ENCODE data around the gene ROBO1.

Gene ROBO1

GRCh38 chr3:79257791-79258190 lies 510.0 kb downstream of the ROBO1 start:
- no peak overlapping the region for H3K9ac ChIP-seq
- no peak overlapping the region for H2AFZ ChIP-seq (ENCODE audit: low read depth)
- no peaks in the 10 kb centered on the region for H3K4me1 ChIP-seq (ENCODE audit: low read depth, poor library complexity, severe bottlenecking)
- H3K27ac ChIP-seq = no peak overlapping the region
- H4K20me1 ChIP-seq (ENCODE audit: insufficient read depth) = no peaks in the 10 kb centered on the region
- H3K4me2 ChIP-seq = no peak overlapping the region
- TF ChIP-seq CTCF (conservative IDR thresholded peaks at IDR 0.05; ENCODE audit: low read depth, low read length) = no peak
- H3K4me3 ChIP-seq (IDR thresholded peaks at IDR 0.05; ENCODE audit: insufficient read depth, low read depth, low read length) = no peak overlapping the region
- no peaks in the 10 kb centered on the region for H3K36me3 ChIP-seq (ENCODE audit: insufficient read depth)
- no peaks in the 10 kb centered on the region for H3K79me2 ChIP-seq (ENCODE audit: insufficient read depth, low read depth)
- H3K27me3 ChIP-seq (ENCODE audit: insufficient read depth, low read depth) = no peaks in the 10 kb centered on the region

- no peak for TF ChIP-seq CTCF (conservative IDR thresholded peaks at IDR 0.05; ENCODE audit: low read depth, low read length)
- Histone ChIP-seq H2AFZ (ENCODE audit: low read depth) (no peak overlapping the region), H3K4me3 (IDR thresholded peaks at IDR 0.05; ENCODE audit: insufficient read depth, low read depth, low read length) (no peak overlapping the region), H3K4me1 (ENCODE audit: low read depth, poor library complexity, severe bottlenecking) (no peaks in the 10 kb centered on the region), H3K27me3 (ENCODE audit: insufficient read depth, low read depth) (no peaks in the 10 kb centered on the region), H3K4me2 (no peak overlapping the region), H4K20me1 (ENCODE audit: insufficient read depth) (no peaks in the 10 kb centered on the region), H3K27ac (no peak overlapping the region), H3K9ac (no peak overlapping the region), H3K36me3 (ENCODE audit: insufficient read depth) (no peaks in the 10 kb centered on the region), H3K79me2 (ENCODE audit: insufficient read depth, low read depth) (no peaks in the 10 kb centered on the region)
Observed at GRCh38 chr3:79255702-79256101, 512.1 kb downstream of the ROBO1 start.

- Histone ChIP-seq H3K4me3 (IDR thresholded peaks at IDR 0.05; ENCODE audit: insufficient read depth, low read depth, low read length) (no peak overlapping the region), H3K27me3 (ENCODE audit: insufficient read depth, low read depth) (no peaks in the 10 kb centered on the region), H3K9ac (no peak overlapping the region), H3K36me3 (ENCODE audit: insufficient read depth) (no peaks in the 10 kb centered on the region), H3K4me2 (no peak overlapping the region), H3K27ac (no peak overlapping the region), H2AFZ (ENCODE audit: low read depth) (no peak overlapping the region), H4K20me1 (ENCODE audit: insufficient read depth) (no peaks in the 10 kb centered on the region), H3K79me2 (ENCODE audit: insufficient read depth, low read depth) (no peaks in the 10 kb centered on the region), H3K4me1 (ENCODE audit: low read depth, poor library complexity, severe bottlenecking) (no peaks in the 10 kb centered on the region)
- TF ChIP-seq CTCF (conservative IDR thresholded peaks at IDR 0.05; ENCODE audit: low read depth, low read length) = no peak
Observed at GRCh38 chr3:79255292-79255691, 512.5 kb downstream of the ROBO1 start.

GRCh38 chr3:79253704-79254103 lies 514.1 kb downstream of the ROBO1 start:
- H3K27me3 ChIP-seq (ENCODE audit: insufficient read depth, low read depth) = no peaks in the 10 kb centered on the region
- no peak for TF ChIP-seq CTCF (conservative IDR thresholded peaks at IDR 0.05; ENCODE audit: low read depth, low read length)
- no peaks in the 10 kb centered on the region for H4K20me1 ChIP-seq (ENCODE audit: insufficient read depth)
- H2AFZ ChIP-seq (ENCODE audit: low read depth) = no peak overlapping the region
- H3K4me3 ChIP-seq (IDR thresholded peaks at IDR 0.05; ENCODE audit: insufficient read depth, low read depth, low read length) = no peak overlapping the region
- H3K9ac ChIP-seq = no peak overlapping the region
- no peak overlapping the region for H3K27ac ChIP-seq
- H3K79me2 ChIP-seq (ENCODE audit: insufficient read depth, low read depth) = no peaks in the 10 kb centered on the region
- H3K4me1 ChIP-seq (ENCODE audit: low read depth, poor library complexity, severe bottlenecking) = no peaks in the 10 kb centered on the region
- H3K36me3 ChIP-seq (ENCODE audit: insufficient read depth) = no peaks in the 10 kb centered on the region
- H3K4me2 ChIP-seq = no peak overlapping the region

- H3K4me2 ChIP-seq = no peak overlapping the region
- H3K79me2 ChIP-seq (ENCODE audit: insufficient read depth, low read depth) = no peaks in the 10 kb centered on the region
- H3K4me3 ChIP-seq (IDR thresholded peaks at IDR 0.05; ENCODE audit: insufficient read depth, low read depth, low read length) = no peak overlapping the region
- H3K27me3 ChIP-seq (ENCODE audit: insufficient read depth, low read depth) = no peaks in the 10 kb centered on the region
- no peak overlapping the region for H2AFZ ChIP-seq (ENCODE audit: low read depth)
- no peaks in the 10 kb centered on the region for H3K4me1 ChIP-seq (ENCODE audit: low read depth, poor library complexity, severe bottlenecking)
- no peak for TF ChIP-seq CTCF (conservative IDR thresholded peaks at IDR 0.05; ENCODE audit: low read depth, low read length)
- H4K20me1 ChIP-seq (ENCODE audit: insufficient read depth) = no peaks in the 10 kb centered on the region
- H3K9ac ChIP-seq = no peak overlapping the region
- H3K36me3 ChIP-seq (ENCODE audit: insufficient read depth) = no peaks in the 10 kb centered on the region
- H3K27ac ChIP-seq = no peak overlapping the region
Observed at GRCh38 chr3:79253271-79253670, 514.5 kb downstream of the ROBO1 start.
